ENCODE data around the gene SMYD2.

The SMYD2 gene

GRCh38 chr1:214385428-214385827, 104.5 kb downstream of the SMYD2 start:
- no peak for DNase-seq (ENCODE audit: low read depth)
- H3K4me3 ChIP-seq (ENCODE audit: low read length): no peak overlapping the region
- no peak for TF ChIP-seq CTCF (IDR thresholded peaks at IDR 0.05; ENCODE audit: insufficient read depth, low read depth, low read length, missing control alignments)

GRCh38 chr1:214386333-214386732, 105.4 kb downstream of the SMYD2 start:
- DNase-seq (ENCODE audit: low read depth): no peak
- no peak for TF ChIP-seq CTCF (IDR thresholded peaks at IDR 0.05; ENCODE audit: insufficient read depth, low read depth, low read length, missing control alignments)
- H3K4me3 ChIP-seq (ENCODE audit: low read length): no peak overlapping the region
